Upper lobe of right lung (tissue), 1 donor: ENCODE results near the gene FOXN3. TPM values are rescaled to one million over a fixed set of nuclear protein-coding genes. Genes with fewer than 3 reads are reported as not detected.

ENCODE experiments used
- ATAC-seq: fragments of 200-7000 bp; cut with Tn5 transposase; one replicate; pipeline ENCODE4 v1.9.1; 2020; ENCODE audit warnings: mild to moderate bottlenecking, moderate library complexity
- DNase-seq: peaks from one replicate; pipeline ENCODE4 v3.0.0-alpha.2; 2020
- H3K27ac ChIP-seq: fragments of 200-600 bp; one replicate; pipeline ENCODE4 v1.8.0; 2022
- H3K27me3 ChIP-seq: fragments of 200-600 bp; one replicate; pipeline ENCODE4 v1.8.0; 2022; ENCODE audit warnings: mild to moderate bottlenecking
- H3K36me3 ChIP-seq: fragments of 200-600 bp; one replicate; pipeline ENCODE4 v1.8.0; 2022
- H3K4me1 ChIP-seq: fragments of 200-600 bp; one replicate; pipeline ENCODE4 v1.8.0; 2022
- H3K4me3 ChIP-seq: fragments of 200-600 bp; one replicate; pipeline ENCODE4 v1.8.0; 2022; ENCODE audit warnings: mild to moderate bottlenecking
- H3K9me3 ChIP-seq: fragments of 200-600 bp; one replicate; pipeline ENCODE4 v1.8.0; 2022
- CTCF ChIP-seq: fragments of 200-600 bp; IDR thresholded peaks from one replicate; pipeline ENCODE4 v1.8.0; 2022; ENCODE audit warnings: antibody characterized with exemption
- intact Hi-C: fragments of 100-400 bp; cut with DNase I; formaldehyde crosslinking; loops from one replicate; pipeline ENCODE4 v1.11.0; 2022
- total RNA-seq: library from RNA; stranded (reverse); fragmentation: NEBNext Ultra II Directional; extraction: Animal tissue kit (Norgen Biotek cat#: 25700); gene quantifications from one replicate; pipeline ENCODE4 v1.2.1, GENCODE V29; 2021
- donor health status: DM: no; HTN: yes; CAD: no; lungs with severe emphysema.

The FOXN3 gene
- total RNA-seq, 1 donor from 2014 or later: 103 TPM

GRCh38 chr14:89317051-89317691, 99.9 kb downstream of the FOXN3 start:
- no peak for DNase-seq
- Histone ChIP-seq H3K4me1 (no peaks in the 10 kb centered on the region), H3K36me3 (no peaks in the 10 kb centered on the region), H3K27me3 (no peaks in the 10 kb centered on the region), H3K27ac (no peak overlapping the region), H3K9me3 (no peaks in the 10 kb centered on the region), H3K4me3 (no peak overlapping the region)
- no peak for ATAC-seq
- TF ChIP-seq CTCF: no peak
- intact Hi-C loops: no loop called here

GRCh38 chr14:89315493-89316470, 101.3 kb downstream of the FOXN3 start:
- H3K27me3 ChIP-seq: no peaks in the 10 kb centered on the region
- H3K4me1 ChIP-seq: no peaks in the 10 kb centered on the region
- H3K27ac ChIP-seq: no peak overlapping the region
- ATAC-seq (no peak), DNase-seq (no peak)
- H3K9me3 ChIP-seq: no peaks in the 10 kb centered on the region
- no peaks in the 10 kb centered on the region for H3K36me3 ChIP-seq
- H3K4me3 ChIP-seq: no peak overlapping the region
- TF ChIP-seq CTCF: no peak
- intact Hi-C loops: no loop called here

GRCh38 chr14:89314274-89314673, 102.8 kb downstream of the FOXN3 start:
- intact Hi-C loops: no loop called here
- Histone ChIP-seq H3K4me1 (no peaks in the 10 kb centered on the region), H3K27ac (no peak overlapping the region), H3K27me3 (no peaks in the 10 kb centered on the region), H3K4me3 (no peak overlapping the region), H3K9me3 (no peaks in the 10 kb centered on the region), H3K36me3 (no peaks in the 10 kb centered on the region)
- TF ChIP-seq CTCF: no peak
- DNase-seq (no peak), ATAC-seq (no peak)

GRCh38 chr14:89312932-89313331, 104.1 kb downstream of the FOXN3 start:
- Histone ChIP-seq H3K4me1 (peaks cover 3% of the 10 kb centered on the region), H3K27ac (no peak overlapping the region), H3K36me3 (no peaks in the 10 kb centered on the region), H3K9me3 (no peaks in the 10 kb centered on the region), H3K4me3 (no peak overlapping the region), H3K27me3 (no peaks in the 10 kb centered on the region)
- no peak for TF ChIP-seq CTCF
- no peak for ATAC-seq
- no peak for DNase-seq
- intact Hi-C loops: no loop called here

GRCh38 chr14:89310211-89310610, 106.8 kb downstream of the FOXN3 start:
- H3K27ac ChIP-seq: no peak overlapping the region
- no peaks in the 10 kb centered on the region for H3K36me3 ChIP-seq
- H3K27me3 ChIP-seq: no peaks in the 10 kb centered on the region
- no peak overlapping the region for H3K4me3 ChIP-seq
- no peaks in the 10 kb centered on the region for H3K9me3 ChIP-seq
- peaks cover 16% of the 10 kb centered on the region for H3K4me1 ChIP-seq
- intact Hi-C loops: no loop called here
- DNase-seq (no peak), ATAC-seq (no peak)
- TF ChIP-seq CTCF: no peak
